HG03439 (cell line): Measurements from ENCODE around the gene SNRNP27.
"Not testable (repeated sequence)": the region's sequence is repeated elsewhere in the genome, so short reads cannot be mapped to it uniquely, and the experiment has no call there.

Experiments
- ATAC-seq: cut with Tn5 transposase; IDR thresholded peaks from one replicate; pipeline ENCODE4 v1.9.1; 2021; ENCODE audit warnings: mild to moderate bottlenecking, moderate library complexity; ENCODE audit not compliant: unreplicated experiment

Gene SNRNP27, protein sequence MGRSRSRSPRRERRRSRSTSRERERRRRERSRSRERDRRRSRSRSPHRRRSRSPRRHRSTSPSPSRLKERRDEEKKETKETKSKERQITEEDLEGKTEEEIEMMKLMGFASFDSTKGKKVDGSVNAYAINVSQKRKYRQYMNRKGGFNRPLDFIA

DNA sequence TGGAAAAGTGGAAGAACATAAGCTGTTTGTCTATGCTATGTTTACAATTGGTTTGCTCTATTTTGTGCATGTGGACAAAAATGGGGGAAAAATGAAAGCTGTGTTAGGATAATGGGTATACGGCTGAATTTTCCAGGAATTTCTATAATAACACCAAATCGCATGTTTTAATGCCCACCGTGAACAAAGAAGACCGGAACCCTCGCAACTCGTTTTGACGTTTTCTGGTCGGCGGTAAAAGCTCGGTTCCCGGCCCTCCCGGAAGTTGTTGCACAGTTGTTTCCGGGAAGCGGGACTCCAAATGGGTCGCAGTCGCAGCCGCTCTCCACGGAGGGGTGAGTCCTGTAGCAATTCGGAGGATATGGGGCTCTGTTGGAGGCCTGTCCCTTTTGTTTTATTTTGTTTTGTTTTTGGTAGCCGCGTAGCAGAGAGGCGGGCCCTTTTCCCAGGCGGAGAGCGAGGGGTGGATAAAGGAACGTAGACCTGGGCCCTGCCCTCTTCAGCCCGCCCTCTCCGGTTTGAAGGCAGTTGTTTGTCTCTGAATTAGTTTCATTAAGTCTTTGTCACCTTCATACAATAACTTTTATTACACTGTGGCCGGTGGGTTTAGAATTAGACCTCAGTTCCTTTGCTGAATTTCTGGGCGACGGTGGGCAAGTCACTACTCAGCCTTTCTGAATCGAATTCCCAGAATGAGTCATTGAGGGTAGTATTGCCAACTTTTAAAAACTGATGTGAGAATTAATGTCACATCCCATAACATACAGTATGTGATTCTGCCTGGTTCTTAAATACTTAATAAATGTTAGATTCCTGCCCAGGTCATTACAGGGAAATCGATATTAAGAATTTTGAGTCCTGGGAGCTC lies at the start of gene SNRNP27:
TSS of gene SNRNP27 (plus strand) at position 273 of the 868 bp plus-strand sequence. CDS start at position 302, 29 bp downstream.
- peak; percentile 76 for ATAC-seq

DNA sequence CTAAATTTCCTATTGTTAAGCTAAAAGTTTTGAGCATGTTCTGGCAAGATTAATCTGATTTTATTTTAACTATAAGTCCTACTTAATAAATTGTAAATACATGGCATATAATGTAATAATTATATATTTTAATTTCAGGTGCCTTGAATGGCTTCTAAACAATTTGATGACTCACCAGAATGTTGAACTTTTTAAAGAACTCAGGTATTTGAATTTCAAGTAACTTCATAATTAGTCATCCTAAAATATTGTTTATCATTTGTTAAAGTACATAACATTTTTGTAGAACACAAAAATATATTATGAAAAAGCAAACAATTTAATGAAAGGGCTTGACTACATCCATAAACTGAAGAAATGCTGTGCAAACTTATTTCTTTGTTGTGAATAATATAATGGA lies 49.8 kb upstream of the SNRNP27 start:
- no peak for ATAC-seq

DNA sequence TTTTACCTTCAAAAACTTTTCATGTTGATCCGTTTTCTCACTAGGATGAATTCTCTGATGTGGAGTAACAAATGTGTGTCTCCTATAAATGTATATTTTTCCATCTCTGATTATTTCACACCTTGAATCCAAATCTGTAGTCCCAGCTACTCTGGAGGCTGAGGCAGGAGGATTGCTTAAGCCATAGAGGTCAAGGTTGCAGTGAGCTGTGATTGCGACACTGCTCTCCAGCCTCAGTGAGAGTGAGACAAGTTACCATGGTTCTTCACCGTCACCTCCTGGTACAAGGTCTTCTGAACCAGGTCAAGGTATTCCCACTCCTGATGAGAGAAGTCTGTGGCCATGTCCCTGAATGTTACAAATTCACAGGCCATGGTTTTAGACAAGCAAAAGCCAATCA lies 49.2 kb upstream of the SNRNP27 start:
- no peak for ATAC-seq

DNA sequence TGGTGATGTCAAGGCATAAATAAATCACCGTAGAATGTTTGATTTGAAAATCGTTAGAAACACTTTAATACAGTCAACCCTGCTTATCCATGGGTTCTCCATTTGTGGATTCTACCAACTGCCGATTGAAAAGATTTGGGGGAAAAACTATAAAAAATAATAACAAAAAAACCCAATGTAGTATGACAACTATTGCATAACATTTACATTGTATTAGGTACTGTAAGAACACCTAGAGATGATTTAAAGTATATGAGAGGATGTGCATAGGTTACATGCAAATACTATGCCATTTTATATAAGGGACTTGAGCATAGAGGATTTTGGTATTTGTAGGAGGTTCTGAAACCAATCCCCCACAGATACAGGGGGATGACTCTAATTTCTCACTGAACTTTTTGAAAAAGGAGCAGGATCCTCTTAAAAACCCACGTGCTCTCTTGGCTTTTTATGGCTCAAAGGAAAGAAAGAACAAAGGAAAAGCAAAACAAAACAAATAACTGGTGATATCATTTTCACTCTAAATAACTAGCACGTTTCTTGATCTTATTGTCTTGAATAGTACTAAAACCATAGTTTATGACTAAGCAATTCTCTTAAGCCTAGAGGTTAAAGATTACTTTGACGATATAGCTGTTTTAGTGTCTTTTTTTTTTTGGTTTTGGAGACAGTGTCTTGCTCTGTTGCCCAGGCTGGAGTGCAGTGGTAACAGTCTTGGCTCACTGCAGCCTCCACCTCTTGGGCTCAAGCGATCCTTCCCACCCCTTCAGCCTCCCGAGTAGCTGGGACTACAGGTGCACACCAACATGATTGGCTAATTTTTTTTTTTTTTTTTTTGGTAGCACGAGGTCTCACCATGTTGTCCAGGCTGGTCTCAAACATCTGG lies 47.3 kb upstream of the SNRNP27 start:
- no peak for ATAC-seq

DNA sequence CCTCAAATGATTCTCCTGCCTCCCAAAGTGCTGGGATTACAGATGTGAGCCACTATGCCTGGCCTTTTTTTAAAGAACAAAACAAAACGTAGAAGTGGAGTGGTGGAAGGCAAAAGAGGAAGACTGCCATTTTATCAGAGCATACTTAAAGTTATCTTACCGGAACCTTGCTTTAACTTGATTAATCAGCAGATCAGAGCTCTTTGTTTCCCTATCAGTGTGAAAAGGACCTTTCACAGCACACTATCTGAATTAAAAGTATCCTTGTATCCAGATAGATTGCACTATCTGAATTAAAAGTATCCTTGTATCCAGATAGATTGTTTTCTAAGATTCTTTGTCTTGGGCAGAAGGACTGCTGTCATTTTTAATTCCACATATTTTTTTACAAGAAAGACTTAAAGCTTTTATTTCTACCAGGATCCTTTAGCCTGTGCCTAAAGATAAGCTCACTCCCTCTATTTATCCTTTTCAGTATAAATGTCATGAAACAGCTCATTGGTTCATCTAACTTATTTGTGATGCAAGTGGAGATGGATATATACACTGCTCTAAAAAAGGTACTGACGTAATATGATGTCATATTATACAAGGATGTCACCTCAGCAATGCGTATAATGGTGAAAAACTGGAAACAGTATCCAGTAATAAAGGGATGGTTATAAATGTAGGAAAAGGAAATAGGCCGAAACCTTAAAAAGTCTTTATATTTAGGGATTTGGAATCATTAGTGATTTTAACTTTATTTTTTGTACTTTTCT lies 46.5 kb upstream of the SNRNP27 start:
- no peak for ATAC-seq

DNA sequence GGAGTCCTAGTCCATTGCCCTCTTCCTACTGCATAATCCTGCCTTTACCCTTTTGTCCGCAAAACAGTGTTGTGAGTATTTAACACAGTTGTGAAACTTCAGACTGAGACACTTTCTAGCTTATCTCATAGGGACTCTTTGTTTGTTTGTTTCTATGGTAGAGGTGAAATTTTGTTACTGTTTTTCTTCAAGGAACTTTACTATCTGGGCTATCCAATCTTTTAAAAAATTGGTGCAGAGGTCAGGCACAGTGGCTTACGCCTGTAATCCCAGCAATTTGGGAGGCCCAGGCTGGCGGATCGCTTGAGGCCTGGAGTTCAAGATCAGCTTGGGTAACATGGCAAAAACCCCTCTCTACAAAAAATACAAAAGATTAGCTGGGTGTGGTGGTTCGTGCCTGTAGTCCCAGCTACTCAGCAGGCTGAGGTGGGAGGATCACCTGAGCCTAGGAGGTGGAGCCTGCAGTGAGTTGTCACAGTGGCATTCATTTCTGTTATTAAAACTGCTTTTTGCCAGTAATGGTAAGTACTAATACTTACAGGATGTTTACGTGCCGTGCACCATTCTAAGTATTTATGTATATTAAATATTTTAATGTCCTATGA lies 45.5 kb upstream of the SNRNP27 start:
- ATAC-seq: no peak

DNA sequence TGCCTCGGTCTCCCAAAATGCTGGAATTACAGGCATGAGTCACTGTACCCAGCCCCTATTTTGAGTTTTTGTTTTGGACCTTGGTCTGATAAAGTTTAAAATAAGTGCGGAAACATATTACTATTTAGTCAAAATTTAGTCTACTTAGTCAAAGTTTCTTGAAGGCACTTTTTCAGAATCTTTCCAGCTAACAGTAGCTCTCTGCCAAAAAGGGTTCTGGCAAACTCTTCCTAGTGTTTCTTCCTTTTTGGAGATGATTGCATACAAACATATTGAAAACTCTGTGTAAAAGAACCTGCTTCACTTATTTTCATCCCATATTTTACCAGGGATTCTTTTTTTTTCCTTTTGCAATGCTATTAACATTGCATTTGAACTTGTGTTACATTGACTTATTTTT lies 35.5 kb upstream of the SNRNP27 start:
- no peak for ATAC-seq

DNA sequence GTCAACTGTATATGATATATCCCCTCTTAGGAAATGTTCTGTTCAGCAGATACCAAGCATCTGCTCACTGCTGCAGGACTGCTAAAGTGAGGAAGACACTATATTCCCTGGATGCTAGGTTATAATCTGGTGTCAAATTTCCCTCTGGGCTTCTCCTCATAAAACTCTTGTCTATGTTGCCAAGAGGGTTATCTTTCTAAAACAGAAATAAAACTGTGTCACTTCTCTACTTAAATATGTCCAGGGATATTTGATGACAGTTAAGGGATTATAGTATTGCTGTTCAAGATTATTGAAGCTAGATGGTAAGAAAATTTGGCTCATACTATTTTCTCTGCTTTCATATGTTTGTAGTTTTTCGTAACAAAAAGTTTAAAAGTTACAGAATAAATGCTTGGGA lies 30.5 kb upstream of the SNRNP27 start:
- ATAC-seq: no peak

DNA sequence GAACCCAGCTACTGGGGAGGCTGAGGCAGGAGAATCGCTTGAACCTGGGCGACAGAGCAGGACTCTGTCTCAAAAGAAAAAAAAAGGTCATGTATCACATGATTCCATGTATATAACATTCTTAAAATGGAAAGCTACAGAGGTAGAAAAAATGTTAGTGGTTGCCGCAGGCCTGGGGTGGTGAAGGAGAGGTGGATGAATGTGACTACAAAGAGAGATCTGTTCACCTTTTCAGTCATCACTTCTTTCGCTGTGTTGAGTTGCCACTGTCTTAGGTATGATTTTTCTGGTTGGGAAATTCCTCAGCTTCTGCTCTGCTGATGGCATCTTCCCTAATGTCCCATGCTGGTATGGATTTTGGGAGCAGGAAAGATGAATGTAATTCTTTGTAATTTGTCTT lies 5.3 kb upstream of the SNRNP27 start:
- no peak for ATAC-seq

DNA sequence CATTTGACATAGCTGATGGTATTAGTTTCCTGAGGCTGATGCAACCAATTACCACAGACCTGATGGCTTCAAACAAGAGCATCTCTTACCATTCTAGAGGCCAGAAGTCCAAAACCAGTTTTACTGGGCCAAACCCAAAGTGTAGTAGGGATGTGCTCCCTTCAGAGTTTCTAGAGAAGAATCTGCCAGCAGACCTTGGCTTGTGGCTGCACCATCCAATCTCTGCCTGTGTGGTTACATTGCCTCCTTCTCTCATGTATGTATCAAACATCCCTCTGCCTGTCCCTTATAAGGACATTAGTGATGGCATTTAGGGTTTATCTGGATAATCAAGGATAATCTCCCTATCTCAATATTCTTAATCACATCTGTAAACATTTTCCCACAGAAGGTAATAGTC lies 4.5 kb upstream of the SNRNP27 start:
- ATAC-seq: no peak

DNA sequence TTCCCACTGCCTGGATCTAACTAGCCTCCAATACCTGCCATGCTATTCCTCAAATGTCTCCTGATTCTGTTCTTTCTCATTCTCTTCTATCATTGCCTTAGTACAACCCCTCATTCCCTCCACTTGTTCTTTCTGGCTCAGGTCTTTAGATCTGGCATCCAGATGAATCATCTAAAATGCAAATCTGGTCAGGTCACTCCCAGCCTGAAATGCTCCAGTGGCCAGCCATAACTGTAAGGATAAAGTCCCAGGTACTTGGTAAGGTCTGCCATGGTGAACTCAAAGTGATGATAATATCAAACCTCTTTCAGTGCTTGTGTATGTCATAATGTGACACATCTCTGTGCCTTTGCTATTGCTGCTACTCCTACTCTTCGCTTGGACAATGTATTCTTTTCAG lies 2.9 kb upstream of the SNRNP27 start:
- no peak for ATAC-seq

DNA sequence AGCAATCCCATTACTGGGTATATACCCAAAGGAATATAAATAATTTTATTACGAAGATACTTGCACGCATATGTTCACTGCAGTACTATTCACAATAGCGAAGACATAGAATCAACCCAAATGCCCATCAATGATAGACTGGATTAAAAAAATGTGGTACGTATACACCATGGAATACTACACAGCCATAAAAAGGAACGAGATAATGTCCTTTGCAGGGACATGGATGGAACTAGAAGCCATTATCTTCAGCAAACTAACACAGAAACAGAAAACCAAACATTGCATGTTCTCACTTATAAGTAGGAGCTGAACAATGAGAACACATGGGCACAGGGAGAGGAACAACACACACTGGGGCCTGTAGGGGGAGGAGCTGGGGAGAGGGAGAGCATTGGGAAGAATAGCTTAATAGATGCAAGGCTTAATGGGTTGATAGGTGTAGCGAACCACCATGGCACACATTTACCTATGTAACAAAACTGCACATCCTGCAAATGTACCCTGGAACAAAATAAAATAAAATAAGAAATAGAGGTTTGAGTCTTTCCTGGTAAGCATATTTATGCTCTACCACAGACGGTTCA lies 825 bp upstream of the SNRNP27 start:
- ATAC-seq: not testable (repeated sequence)

DNA sequence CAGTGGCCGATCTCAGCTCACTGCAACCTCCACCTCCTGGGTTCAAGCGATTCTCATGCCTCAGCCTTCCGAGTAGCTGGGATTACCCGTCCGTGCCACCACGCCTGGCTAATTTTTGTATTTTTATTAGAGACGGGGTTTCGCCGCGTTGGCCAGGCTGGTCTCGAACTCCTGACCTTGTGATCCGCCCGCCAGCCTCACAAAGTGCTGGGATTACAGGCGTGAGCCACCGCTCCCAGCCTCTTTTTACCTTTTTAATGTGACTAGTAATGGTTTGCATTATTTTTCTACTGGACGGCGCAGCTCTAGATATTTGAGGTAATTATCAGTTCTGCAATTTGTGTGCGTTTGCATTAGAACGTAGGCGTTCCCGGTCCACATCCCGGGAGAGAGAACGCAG lies 981 bp downstream of the SNRNP27 start:
- not testable (repeated sequence) for ATAC-seq

DNA sequence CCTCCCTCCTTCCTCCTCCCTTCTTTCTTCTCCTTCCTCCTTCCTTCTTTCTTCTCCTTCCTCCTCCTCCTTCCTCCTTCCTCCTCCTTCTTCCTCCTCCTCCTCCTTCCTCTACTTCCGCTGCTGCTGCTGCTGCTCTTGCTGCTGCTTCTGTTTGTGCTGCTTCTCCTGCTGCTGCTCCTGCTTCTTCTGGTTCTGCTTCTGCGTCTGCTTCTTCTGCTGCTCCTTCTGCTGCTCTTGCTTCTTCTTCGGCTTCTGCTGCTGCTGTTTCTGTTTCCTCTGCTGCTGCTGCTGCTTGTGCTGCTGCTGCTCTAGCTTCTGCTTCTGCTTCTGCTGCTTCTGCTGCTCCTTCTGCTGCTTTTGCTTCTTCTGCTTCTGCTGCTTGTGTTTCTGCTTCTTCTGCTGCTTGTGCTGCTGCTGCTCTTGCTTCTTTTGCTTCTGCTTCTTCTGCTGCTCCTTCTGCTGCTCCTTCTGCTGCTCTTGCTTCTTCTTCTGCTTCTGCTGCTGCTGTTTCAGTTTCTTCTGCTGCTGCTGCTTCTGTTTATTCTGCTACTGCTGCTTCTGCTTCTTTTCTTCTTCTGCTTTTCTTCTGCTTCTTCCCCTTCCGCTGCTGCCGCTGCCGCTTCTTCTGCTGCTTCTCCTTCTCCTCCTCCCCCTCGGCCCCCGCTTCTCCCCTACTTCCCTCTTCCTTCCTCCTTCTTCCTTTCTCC lies 8.6 kb downstream of the SNRNP27 start:
- ATAC-seq: no peak

DNA sequence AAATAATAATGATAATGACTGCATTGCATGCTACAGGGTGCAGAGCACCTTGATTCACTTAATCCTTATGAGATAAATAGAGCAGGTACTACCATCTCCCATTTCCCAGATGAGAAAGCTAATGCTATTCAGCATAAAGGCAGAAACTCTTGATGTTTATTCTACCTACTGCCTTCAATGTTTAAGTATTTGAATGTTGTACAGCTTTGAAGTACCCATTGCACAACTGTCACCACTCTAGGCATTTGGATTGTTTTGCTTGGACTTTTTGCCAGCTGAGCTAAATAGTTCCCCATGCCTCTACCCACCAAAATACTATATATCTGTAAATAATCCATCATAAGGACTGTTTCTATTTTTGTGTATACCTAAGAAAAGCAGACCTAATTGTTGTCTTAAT lies 13.5 kb downstream of the SNRNP27 start:
- ATAC-seq: no peak

DNA sequence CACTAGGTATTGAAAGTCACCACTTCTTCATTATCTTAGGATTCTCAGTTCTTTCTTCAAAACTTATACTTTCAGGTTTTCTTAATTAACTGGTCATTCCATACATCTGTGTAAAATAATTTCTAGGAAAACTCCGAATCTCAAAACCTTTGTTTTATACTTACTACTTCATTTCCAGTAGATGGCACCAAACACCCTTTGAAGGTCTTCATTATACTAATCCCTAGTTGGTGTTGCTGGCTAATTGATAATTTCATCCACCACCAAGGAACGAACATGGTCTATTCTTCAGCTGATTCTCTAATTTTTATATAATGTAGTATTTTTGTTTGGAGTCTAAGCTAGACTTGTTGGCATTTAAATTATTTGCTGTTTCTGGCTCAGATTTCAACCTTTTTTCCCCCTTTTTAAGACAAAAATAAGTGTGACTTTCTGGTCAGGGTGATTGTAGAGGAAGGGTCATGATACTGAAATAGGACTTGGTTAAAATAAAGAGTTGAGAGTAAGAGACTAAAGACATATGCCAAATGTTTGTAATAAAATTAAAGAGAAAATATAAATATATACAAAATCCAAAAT lies 18.3 kb downstream of the SNRNP27 start:
- ATAC-seq: no peak

DNA sequence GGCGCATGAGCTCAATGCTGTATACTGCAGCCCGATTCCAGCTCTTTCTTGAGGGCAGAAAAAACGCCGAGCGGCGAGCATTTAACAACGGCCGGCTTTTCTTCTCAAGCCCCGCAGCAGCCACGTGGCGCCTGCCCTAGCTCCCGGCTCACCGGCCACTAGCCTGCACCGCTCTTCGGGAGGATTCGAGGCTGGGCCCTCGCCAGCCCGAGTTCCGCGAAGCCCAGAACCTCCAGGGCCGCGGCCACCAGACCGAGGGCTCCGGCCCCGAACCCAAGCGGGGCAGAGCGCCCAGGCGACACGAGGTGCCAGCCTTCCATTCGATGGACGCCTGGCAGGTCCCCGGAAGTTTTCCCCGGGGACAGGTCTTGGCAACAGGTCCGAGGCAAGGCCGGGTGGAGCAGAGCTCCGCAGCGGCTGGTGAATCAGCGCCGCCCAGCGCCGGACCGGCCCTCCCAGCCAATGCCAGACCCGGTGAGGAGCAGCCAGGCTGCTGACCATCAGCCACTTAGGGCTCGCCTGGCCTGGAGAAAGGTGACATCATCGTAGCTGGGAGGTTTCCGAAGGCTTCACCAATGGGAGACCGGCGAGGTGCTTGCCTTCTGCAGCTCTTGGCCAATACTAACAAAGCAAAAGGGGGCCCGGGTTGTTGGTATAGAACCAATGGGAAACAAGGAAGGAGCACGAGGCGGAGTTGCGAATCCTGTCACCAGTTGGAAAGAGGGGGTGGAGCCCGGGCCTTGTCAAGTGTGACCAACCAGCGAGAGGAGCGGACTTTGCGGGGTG lies 20.6 kb downstream of the SNRNP27 start:
- peak; percentile 86 for ATAC-seq
